Activated T-cell treated with anti-CD3 and anti-CD28 coated beads, Interleukin-2, amount 50 U/mL, for 48 hours (primary cell): Measurements from ENCODE around the gene P2RY1.

Source experiments
- DNase-seq, 2 experiments: peaks; one replicate each; pipeline ENCODE4 v3.0.0-alpha.2; 2020

The P2RY1 gene, protein sequence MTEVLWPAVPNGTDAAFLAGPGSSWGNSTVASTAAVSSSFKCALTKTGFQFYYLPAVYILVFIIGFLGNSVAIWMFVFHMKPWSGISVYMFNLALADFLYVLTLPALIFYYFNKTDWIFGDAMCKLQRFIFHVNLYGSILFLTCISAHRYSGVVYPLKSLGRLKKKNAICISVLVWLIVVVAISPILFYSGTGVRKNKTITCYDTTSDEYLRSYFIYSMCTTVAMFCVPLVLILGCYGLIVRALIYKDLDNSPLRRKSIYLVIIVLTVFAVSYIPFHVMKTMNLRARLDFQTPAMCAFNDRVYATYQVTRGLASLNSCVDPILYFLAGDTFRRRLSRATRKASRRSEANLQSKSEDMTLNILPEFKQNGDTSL

DNA sequence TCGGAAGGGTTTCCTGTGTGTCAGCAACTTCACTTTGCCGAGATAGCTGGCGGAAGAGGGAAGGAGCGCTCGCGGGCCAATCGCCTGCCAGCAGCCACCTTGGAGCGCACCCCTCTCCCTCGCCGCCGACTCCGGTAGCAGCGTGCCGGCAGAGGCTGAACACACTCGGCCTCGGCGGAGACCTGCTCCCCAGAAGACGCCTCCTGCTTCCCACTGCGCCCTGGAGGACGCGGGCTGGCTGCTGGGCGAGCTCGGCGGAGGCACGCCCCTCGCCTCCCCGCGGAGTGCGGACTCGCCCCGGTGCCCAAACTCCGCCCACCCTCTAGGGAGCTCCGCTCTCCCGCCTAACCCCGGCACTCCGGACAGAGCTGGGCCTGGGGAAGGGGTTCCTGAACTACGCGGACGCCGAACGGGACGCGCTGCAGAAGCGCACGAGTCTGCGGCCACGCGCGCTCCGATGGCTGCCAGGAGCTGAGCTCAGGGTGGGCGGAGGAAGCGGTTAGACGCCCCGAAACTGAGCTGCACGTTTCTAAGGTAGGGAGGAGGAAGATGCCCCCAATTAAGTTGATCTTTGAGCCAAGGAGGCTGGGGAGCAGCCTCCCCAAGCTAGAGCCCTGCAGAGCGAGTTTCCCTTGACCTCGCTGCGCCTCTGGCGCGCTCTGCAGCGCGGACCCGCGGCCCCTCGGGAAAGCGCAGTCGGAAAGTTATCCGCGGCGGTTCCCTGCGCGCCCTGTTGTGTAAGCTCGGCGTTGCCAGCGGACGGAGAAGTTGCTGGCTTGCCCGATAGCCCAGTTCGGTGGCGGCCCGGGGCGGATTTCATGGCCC is at the start of gene P2RY1:
P2RY1 (plus strand) TSS at position 356 of the 825 bp plus-strand sequence. CDS start 652 bp downstream, outside the sequence.
- DNase-seq: peak; percentile 58 to 67

DNA sequence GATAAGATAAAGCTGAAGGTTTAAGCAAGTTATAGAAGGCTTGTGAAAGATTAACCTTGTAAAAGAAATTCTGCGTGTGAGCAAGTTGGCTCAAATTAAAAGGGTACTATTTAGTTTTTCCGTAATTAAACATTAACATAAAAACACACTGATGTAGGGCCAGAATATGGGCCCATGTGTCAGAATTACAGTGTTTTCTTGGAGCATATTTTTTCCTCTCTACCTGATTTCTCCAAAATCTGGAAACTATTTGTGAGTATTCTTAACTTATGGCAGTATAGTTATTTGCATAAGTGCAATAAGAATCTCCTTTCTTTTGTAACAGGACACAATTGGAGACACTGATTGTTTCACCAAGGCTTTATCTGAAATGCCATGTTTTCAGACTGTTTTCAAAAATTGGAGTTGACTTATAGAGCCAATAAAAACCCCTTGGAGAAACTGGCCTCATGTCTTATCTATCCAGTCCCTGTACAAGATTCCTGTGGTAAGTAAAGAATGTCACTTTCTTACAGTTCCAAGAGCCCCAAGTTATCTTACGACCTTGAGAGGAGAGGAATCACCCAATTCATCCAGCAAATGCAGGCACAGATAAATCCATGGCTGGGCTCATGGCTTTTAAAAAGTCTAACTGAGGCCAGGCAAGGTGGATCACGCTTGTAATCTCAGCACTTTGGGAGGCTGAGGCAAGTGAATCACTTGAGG is 47.8 kb upstream of the P2RY1 start:
- DNase-seq: no peak

DNA sequence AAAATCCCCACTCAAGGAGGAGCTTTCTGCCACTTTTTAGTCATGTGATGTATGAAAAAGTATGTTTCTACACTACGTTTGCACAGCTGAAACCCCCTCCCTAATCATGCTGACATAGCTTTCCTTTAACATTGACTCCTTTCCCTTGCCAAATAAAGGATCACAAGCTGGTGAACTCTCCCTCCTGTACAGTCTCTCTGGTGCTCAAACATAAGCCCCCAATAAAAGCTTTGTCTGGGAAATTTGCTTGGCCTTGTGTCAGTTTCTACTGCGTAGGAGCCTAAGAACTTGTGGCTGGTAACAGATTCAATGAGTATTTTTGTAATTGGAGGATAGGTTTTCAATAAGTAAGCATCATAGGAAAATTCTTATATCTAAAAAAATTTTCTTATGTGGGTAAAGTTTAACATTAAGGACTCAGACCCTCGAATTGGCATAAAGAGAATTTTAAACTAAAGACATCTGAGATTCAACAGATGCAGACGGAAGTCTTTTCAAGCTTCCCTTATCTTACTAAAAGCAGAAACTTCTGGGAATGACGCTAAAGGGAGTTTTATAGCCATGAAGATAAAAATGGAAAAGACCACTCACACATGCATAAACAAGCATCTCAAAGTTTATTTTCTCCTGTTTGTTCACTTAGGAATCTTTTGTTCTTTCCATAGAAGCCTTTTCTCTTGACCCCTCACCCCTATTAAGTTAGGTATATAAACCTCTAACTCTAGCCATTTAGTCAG is 44.1 kb upstream of the P2RY1 start:
- DNase-seq: no peak

DNA sequence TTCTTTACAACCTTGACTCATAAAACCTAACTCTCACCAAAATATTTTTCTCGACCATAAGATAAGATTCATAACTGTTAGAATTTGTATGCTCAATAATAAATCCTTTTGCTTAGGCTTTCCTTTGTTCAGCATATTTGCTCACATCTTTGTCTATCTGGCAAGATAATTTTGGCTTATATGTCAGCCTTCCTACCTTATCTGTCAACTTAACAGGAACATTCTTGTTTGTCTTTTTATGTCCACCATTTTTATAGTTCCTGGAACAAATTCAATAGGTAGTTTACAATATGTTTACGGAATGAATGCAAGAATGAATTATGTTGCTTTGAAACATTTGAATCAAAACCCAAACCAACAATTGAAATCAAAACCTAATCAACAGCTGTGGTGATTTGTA is 41.0 kb upstream of the P2RY1 start:
- DNase-seq: no peak

DNA sequence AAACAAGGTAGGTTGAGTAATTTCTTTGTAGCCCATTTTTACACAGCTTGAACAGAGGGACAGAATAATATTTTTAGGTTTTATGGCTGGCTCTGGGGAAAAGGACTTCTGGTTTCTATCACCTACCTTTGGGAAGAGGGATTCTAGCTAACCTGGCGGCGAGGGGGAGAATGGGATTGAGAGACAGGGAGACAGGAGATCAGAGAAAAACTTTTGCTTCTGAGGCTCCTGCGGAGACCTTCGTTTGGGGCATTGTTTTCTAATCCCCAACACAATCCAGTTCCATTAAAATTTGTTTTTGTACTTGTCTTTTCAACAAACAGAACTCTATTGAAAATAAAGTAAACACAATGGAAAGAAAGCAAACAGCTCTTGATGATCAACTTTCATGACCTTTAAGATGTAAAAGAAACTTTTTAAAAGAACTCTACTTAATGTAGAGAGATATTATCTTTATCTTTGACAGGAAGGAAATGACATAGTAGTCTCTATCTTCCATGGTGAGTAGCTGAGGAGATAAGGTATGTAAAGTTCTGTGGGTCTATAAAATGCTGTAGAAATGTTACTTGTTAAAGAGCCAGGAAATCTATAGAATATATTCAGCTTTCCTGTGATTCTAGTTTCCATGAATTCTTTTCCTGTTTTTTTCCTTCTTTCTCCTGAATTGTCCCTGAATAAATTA is 37.0 kb upstream of the P2RY1 start:
- DNase-seq: no peak

DNA sequence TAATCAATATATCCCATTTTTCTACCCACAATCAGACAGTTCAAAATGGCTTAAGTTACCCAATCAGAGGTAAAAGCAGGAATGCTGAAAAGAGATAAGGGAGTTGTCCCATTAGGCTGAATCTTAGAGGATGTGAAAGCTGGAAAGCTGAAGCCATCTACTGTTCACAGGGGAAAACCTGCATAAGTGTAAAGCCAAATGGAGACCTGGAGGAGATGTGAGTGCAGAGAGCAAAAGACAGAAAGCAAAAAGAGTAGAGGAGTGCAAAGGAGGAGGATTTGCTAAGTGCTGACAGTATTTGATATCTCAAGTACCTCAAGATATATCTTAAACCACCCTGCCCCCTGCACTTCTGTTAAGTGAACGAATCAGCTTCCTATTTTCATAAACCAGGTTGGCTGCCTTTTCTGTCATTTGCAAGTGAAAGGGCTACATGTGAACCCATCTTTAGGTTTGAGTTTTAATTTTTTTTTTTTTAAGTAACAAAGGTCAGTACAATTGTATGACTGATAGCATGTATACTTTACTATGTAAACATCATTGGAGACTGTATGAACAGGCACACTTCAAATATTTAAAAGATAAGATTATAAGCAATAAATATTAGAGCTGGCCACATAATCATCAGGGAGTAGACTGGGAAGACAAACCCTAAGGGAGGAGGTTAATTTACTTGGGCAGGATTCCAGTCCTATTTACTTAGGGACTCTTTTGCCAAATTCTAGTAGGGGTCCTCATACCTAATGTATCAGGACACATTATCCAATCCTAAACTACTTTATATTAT is 22.8 kb upstream of the P2RY1 start:
- DNase-seq: no peak

DNA sequence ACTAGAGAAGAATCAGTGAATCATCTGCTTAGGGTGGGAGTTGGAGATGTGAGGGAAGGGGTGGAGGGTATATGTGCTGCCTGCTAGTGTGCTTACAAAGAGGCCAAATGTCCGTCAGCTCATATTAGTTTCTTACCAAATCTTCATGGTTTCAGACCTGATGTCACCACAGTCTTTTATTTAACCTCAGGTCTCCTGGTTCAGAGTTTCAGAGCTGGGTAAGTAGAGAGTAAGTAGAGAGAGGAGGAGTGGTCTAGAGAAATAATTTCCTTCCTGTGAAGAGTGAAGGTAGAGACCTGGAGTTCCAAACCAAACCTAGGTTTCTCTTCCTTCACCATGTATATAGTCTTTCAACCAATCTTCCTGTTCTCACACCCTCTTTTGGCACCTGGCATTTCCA is 17.5 kb upstream of the P2RY1 start:
- no peak for DNase-seq

DNA sequence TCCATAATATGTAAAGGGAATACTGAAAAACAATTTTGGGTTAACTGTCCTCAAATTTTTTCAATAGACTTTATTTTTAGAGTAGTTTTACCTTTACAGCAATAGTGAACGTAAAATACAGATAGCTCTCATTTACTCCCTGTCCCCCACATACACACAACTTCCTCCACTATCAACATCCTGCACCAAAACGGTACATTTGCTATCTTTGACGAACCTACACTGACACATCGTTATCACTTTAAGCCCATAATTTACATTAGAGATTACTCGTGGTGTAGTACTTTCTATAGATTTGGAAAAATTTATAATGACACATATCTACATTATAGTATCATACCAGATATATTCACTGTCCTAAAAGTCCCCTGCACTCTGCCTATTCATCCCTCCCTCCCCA is 16.9 kb upstream of the P2RY1 start:
- DNase-seq: no peak

DNA sequence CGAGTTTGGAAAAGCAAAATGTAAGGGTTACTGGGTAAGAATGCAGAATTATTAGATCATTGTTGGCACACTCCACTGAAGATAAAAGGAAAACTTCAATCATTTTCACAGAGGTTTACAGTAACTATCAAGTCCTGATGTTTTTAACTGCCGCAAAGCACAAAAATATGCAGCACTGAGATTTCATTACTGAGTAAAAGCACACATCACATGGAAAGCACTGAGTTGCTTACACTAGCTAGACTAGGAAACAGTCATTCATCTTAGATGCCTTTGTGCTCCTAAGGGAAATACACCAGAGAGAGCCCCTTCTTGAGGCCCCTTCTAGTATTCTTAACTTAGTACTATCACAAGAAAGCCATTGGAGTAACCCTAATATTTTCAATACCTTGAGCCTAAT is 11.8 kb upstream of the P2RY1 start:
- no peak for DNase-seq

DNA sequence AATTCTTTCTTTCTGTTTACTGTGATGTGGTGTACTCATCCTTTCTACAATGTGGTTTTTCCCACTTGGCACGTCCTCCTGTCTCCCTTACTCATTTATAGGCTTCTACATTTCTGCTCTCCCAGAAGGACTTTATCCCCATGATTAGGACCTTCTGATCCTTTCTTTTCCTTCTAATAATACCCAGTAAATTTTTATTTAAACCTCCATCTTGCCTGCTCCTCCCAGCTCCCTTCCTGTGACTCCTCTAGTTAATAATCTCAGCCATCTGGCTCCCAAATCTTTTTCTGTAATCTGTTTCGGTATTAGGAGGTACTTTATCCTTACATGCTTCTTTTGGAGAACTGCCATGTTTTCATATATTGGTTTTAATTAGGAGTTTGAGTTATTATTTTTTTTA is 11.2 kb upstream of the P2RY1 start:
- DNase-seq: no peak

DNA sequence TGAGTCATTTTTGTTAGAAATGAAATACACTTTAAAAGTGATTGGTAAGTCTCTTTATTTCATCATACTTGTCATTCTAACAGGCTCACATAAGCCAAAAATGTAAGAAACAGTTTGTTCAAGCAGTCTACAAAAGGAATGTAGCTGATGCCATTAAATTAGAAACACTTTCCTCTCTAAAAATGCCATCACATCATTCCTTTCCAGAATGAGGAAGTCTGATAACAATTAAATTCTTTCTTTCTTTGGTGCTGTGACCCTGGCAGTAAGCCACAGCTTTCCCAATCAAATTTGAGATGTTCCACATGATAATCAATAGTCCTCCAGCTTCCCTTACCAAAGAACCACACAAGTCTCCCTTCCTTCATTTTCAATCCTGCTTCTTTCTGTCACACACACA is 9.4 kb upstream of the P2RY1 start:
- DNase-seq: no peak

DNA sequence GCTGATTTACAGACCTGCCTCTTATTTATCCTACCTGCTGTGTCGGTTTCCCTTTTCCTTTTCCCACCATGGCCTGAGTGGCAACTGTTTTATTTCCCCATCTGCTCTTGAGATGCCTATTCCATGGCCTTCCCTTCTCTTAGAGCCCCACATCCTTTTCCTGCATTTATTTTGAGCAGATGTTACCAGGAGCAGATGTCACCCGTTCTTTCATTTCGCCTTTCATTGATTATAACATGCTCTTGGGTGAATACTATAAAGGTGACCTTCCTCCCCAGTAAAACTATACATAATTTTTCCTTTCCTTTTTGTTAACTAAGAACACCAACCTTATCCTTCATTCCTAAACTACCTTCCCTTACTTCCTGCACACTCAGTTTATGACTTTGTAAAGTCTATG is 8.5 kb upstream of the P2RY1 start:
- DNase-seq: no peak

DNA sequence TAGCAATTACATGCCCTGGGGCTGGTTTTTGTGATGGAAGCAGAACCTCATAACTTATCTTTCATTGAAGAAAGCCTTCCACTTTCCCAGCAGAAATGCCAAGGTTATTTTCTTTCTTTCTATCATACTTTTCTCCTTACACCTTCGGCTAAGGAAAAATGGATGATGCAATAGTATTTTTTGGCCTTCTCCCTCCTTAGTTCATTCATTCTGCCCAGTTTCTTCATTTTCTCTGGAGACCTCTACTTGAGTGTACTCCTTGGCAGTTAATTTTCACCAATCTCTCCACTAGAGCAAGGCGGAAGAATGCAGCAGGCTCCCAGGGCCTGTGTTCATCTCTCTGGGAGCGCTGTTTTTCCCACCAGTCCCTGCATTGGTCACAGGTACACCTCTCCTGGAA is 7.6 kb upstream of the P2RY1 start:
- DNase-seq: no peak

DNA sequence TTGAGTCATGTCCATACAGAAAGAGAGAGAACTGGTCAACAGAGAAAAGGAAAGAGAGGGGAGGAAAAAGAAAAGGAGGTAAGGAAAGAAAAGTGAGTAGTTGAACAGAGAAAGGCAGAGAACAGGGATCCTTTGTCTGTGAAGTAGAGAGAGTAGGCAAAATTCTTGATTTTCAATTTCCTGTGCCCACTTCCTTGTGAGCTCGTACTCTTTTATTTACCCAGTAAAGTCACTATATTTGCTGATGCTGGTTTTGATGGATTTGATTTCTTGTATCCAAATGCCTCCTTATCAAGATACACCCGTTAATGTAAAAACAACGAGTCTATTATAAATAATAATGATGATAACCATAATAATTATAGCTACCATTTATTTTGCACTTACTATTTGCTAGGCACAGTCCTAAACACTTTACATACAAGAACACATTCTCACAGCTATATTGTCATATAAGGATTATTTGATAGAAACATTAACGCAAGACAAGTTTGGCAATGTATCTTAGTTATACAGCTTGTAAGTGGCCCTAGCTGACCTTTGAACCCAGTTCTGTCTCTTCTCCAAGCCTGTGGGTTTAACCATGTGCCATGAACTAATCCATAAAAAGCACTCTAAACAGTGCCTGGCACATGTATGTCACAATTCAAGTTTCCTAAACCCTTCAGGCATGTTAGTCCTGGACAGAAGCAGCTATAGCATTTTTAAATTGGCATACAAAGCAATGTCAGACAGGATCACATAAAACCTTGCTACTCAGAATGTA is 6.7 kb upstream of the P2RY1 start:
- DNase-seq: no peak

DNA sequence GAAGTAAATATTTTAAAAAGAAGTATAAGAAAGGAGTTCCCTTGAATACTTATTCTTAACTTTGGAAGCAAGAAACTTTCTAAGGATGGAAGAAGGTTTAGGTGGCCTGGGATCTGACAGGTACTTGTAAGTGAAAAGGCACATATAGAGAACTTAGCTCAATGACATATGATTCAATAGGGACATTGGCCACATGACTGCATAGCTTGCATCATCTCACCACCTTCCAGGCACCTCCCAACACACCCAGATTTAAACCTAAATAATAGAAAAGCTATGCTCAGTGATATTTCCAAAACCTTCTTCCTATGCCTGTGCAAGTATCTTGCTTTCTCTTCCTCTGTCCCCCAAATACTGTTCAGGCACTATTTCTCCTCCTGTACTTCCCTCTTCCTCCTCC is 4.7 kb upstream of the P2RY1 start:
- no peak for DNase-seq

DNA sequence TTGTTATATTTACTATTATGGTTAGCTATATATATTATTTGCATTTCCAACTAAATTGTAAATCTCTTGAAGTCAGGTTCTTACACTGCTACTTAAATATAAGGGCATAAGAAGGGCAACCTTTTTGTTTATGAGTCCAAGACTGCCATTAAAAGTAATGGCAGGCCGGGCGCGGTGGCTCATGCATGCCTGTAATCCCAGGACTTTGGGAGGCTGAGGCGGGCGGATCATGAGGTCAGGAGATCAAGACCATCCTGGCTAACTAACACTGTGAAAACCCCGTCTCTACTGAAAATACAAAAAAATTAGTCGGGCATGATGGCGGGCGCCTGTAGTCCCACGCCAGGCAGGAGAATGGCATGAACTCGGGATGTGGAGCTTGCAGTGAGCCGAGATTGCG is 2.9 kb upstream of the P2RY1 start:
- DNase-seq: no peak

DNA sequence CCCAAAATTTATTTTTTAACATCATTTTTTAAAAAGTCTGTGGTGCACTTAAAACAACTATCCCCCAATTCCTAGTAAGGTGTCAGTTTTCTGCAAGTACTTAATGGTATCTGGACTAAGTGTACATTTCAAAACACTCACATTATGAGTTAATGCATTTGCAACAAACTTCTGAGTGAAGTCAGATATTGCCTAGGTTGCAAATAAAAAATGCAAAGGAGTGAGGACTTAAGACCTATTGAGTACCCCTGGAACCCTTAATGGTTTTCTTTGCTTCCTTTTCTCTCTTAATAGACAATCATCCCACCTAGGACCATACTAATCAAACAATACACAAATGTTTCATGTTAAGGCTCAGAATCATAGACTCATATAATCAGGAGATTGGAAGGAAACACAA is 1.8 kb upstream of the P2RY1 start:
- no peak for DNase-seq

DNA sequence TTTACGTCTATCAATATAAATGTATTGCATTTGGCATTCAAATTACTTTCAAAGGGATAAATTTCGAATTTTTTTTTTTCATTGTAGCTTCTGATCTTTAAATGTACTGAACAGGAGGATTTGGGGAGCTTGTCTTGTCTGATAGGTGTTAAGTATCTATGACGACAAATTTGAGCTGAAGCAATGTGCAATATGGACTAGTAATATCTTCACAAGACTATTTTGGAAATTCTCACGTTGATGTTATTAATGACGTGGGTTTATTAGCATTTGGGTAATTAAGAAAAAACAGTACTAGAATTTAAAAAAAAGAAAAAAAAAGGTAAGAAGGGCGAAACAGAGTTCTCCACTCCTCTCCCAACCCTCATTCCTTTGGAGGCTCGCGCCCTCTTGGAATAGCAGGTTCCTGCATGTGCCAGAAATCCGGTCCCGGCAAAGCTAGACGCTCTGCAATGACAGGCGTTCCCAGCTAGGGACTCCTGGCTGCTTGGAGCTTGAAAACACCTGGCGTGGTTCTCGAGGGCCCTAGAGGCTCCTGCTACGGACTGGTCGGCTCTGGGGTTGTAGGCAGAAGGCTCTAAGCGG is 648 bp upstream of the P2RY1 start:
- no peak for DNase-seq

DNA sequence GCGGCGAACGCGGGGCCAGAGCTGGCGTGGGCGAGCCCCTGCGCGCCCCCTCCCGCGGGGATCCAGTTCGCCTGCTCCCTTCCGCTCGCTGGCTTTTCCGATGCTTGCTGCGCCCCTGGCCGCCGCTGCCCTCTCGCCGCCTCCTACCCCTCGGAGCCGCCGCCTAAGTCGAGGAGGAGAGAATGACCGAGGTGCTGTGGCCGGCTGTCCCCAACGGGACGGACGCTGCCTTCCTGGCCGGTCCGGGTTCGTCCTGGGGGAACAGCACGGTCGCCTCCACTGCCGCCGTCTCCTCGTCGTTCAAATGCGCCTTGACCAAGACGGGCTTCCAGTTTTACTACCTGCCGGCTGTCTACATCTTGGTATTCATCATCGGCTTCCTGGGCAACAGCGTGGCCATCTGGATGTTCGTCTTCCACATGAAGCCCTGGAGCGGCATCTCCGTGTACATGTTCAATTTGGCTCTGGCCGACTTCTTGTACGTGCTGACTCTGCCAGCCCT is 721 bp downstream of the P2RY1 start:
- no peak for DNase-seq

DNA sequence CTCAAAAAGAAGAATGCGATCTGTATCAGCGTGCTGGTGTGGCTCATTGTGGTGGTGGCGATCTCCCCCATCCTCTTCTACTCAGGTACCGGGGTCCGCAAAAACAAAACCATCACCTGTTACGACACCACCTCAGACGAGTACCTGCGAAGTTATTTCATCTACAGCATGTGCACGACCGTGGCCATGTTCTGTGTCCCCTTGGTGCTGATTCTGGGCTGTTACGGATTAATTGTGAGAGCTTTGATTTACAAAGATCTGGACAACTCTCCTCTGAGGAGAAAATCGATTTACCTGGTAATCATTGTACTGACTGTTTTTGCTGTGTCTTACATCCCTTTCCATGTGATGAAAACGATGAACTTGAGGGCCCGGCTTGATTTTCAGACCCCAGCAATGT is 1.3 kb downstream of the P2RY1 start:
- DNase-seq: peak in 1 of 2 experiments; percentile 15
